GM23338 (cell line): ENCODE data around the gene SYNE4.

Experiments
- CREB1 ChIP-seq: fragments of 250-450 bp; sonication (Bioruptor Pico); IDR thresholded peaks from 2 replicates; pipeline ENCODE4 v1.5.0; 2020; ENCODE audit warnings: low read depth, mild to moderate bottlenecking, moderate library complexity
- EZH2 ChIP-seq: fragments of 200-600 bp; sonication (generic); IDR thresholded peaks from one replicate; pipeline ENCODE4 v1.8.0; 2017; ENCODE audit warnings: antibody characterized with exemption, mild to moderate bottlenecking, low read depth; ENCODE audit not compliant: unreplicated experiment
- EZH2phosphoT487 ChIP-seq: fragments of 200-600 bp; sonication (generic); IDR thresholded peaks from one replicate; pipeline ENCODE4 v1.8.1; 2018; ENCODE audit warnings: antibody characterized with exemption; ENCODE audit not compliant: unreplicated experiment
- JUNB ChIP-seq: IDR thresholded peaks from one replicate; pipeline ENCODE4 v1.6.1; 2016; ENCODE audit warnings: antibody characterized with exemption; ENCODE audit not compliant: unreplicated experiment
- NANOG ChIP-seq: IDR thresholded peaks from 2 replicates; pipeline ENCODE4 v1.6.1; 2016; ENCODE audit warnings: antibody characterized with exemption, borderline replicate concordance
- POLR2AphosphoS5 ChIP-seq: IDR thresholded peaks from 2 replicates; pipeline ENCODE4 v1.6.1; 2016; ENCODE audit warnings: antibody characterized with exemption, low read depth
- ZNF114 ChIP-seq: fragments of 250-450 bp; sonication (Bioruptor Pico); IDR thresholded peaks from 2 replicates; pipeline ENCODE4 v1.5.0; 2020; ENCODE audit warnings: mild to moderate bottlenecking, moderate library complexity
- ZNF331 ChIP-seq: fragments of 250-450 bp; sonication (Bioruptor Pico); IDR thresholded peaks from 2 replicates; pipeline ENCODE4 v1.5.0; 2020; ENCODE audit warnings: low read depth, mild to moderate bottlenecking, moderate library complexity
- TF ChIP-seq, protein P1 (sequence below), 2 experiments: fragments of 200-600 bp in 1 of 2; sonication (generic) in 1 of 2; conservative IDR thresholded peaks; 2 replicates each; pipeline versions ENCODE4 v1.5.1 to v1.6.1; 2016 to 2017; ENCODE audit warnings: antibody characterized with exemption in 2 of 2, low read depth in 2 of 2, mild to moderate bottlenecking in 2 of 2, moderate library complexity in 1 of 2
- TF ChIP-seq, protein P2 (sequence below): IDR thresholded peaks from one replicate; pipeline ENCODE4 v1.6.1; 2018; ENCODE audit warnings: antibody characterized with exemption; ENCODE audit not compliant: unreplicated experiment
- TF ChIP-seq, protein P3 (sequence below): fragments of 250-450 bp; sonication (Bioruptor Pico); IDR thresholded peaks from 2 replicates; pipeline ENCODE4 v1.5.0; 2020; ENCODE audit warnings: mild to moderate bottlenecking, moderate library complexity
- TF ChIP-seq, protein P4 (sequence below): IDR thresholded peaks from 2 replicates; pipeline ENCODE4 v1.6.1; 2016; ENCODE audit warnings: antibody characterized with exemption

DNA sequence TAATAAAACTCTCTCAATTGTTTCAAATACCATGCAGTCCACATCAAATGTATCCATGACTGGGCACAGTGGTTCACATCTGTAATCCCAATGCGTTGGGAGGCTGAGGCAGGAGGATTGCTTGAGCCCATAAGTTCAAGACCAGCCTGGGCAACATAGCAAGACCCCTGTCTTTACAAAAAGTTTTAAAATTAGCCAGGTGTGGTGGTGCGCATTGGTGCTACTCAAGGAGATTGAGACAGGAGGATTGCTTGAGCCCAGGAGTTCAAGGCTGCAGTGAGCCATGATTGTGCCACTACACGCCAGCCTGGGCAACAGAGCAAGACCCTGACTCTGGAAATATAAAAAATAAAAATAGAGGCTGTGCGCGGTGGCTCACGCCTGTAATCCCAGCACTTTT is 19.1 kb upstream of the SYNE4 start:
- TF ChIP-seq, protein P1, sequence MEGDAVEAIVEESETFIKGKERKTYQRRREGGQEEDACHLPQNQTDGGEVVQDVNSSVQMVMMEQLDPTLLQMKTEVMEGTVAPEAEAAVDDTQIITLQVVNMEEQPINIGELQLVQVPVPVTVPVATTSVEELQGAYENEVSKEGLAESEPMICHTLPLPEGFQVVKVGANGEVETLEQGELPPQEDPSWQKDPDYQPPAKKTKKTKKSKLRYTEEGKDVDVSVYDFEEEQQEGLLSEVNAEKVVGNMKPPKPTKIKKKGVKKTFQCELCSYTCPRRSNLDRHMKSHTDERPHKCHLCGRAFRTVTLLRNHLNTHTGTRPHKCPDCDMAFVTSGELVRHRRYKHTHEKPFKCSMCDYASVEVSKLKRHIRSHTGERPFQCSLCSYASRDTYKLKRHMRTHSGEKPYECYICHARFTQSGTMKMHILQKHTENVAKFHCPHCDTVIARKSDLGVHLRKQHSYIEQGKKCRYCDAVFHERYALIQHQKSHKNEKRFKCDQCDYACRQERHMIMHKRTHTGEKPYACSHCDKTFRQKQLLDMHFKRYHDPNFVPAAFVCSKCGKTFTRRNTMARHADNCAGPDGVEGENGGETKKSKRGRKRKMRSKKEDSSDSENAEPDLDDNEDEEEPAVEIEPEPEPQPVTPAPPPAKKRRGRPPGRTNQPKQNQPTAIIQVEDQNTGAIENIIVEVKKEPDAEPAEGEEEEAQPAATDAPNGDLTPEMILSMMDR (conservative IDR thresholded peaks at IDR 0.05; ENCODE audit: low read depth in 2 of 2), result no peak
- TF ChIP-seq EZH2phosphoT487 (no peak), ZNF114 (CRISPR knock-in tag) (no peak), EZH2 (no peak), POLR2AphosphoS5 (no peak), JUNB (no peak), CREB1 (CRISPR knock-in tag) (no peak), ZNF331 (CRISPR knock-in tag) (no peak), NANOG (no peak)
- TF ChIP-seq, protein P2, sequence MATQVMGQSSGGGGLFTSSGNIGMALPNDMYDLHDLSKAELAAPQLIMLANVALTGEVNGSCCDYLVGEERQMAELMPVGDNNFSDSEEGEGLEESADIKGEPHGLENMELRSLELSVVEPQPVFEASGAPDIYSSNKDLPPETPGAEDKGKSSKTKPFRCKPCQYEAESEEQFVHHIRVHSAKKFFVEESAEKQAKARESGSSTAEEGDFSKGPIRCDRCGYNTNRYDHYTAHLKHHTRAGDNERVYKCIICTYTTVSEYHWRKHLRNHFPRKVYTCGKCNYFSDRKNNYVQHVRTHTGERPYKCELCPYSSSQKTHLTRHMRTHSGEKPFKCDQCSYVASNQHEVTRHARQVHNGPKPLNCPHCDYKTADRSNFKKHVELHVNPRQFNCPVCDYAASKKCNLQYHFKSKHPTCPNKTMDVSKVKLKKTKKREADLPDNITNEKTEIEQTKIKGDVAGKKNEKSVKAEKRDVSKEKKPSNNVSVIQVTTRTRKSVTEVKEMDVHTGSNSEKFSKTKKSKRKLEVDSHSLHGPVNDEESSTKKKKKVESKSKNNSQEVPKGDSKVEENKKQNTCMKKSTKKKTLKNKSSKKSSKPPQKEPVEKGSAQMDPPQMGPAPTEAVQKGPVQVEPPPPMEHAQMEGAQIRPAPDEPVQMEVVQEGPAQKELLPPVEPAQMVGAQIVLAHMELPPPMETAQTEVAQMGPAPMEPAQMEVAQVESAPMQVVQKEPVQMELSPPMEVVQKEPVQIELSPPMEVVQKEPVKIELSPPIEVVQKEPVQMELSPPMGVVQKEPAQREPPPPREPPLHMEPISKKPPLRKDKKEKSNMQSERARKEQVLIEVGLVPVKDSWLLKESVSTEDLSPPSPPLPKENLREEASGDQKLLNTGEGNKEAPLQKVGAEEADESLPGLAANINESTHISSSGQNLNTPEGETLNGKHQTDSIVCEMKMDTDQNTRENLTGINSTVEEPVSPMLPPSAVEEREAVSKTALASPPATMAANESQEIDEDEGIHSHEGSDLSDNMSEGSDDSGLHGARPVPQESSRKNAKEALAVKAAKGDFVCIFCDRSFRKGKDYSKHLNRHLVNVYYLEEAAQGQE, result no peak
- TF ChIP-seq, protein P3, sequence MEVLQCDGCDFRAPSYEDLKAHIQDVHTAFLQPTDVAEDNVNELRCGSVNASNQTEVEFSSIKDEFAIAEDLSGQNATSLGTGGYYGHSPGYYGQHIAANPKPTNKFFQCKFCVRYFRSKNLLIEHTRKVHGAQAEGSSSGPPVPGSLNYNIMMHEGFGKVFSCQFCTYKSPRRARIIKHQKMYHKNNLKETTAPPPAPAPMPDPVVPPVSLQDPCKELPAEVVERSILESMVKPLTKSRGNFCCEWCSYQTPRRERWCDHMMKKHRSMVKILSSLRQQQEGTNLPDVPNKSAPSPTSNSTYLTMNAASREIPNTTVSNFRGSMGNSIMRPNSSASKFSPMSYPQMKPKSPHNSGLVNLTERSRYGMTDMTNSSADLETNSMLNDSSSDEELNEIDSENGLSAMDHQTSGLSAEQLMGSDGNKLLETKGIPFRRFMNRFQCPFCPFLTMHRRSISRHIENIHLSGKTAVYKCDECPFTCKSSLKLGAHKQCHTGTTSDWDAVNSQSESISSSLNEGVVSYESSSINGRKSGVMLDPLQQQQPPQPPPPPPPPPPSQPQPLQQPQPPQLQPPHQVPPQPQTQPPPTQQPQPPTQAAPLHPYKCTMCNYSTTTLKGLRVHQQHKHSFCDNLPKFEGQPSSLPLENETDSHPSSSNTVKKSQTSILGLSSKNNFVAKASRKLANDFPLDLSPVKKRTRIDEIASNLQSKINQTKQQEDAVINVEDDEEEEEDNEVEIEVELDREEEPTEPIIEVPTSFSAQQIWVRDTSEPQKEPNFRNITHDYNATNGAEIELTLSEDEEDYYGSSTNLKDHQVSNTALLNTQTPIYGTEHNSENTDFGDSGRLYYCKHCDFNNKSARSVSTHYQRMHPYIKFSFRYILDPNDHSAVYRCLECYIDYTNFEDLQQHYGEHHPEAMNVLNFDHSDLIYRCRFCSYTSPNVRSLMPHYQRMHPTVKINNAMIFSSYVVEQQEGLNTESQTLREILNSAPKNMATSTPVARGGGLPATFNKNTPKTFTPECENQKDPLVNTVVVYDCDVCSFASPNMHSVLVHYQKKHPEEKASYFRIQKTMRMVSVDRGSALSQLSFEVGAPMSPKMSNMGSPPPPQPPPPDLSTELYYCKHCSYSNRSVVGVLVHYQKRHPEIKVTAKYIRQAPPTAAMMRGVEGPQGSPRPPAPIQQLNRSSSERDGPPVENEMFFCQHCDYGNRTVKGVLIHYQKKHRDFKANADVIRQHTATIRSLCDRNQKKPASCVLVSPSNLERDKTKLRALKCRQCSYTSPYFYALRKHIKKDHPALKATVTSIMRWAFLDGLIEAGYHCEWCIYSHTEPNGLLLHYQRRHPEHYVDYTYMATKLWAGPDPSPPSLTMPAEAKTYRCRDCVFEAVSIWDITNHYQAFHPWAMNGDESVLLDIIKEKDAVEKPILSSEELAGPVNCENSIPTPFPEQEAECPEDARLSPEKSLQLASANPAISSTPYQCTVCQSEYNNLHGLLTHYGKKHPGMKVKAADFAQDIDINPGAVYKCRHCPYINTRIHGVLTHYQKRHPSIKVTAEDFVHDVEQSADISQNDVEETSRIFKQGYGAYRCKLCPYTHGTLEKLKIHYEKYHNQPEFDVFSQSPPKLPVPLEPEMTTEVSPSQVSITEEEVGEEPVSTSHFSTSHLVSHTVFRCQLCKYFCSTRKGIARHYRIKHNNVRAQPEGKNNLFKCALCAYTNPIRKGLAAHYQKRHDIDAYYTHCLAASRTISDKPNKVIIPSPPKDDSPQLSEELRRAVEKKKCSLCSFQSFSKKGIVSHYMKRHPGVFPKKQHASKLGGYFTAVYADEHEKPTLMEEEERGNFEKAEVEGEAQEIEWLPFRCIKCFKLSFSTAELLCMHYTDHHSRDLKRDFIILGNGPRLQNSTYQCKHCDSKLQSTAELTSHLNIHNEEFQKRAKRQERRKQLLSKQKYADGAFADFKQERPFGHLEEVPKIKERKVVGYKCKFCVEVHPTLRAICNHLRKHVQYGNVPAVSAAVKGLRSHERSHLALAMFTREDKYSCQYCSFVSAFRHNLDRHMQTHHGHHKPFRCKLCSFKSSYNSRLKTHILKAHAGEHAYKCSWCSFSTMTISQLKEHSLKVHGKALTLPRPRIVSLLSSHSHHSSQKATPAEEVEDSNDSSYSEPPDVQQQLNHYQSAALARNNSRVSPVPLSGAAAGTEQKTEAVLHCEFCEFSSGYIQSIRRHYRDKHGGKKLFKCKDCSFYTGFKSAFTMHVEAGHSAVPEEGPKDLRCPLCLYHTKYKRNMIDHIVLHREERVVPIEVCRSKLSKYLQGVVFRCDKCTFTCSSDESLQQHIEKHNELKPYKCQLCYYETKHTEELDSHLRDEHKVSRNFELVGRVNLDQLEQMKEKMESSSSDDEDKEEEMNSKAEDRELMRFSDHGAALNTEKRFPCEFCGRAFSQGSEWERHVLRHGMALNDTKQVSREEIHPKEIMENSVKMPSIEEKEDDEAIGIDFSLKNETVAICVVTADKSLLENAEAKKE (CRISPR knock-in tag), result no peak
- TF ChIP-seq, protein P4, sequence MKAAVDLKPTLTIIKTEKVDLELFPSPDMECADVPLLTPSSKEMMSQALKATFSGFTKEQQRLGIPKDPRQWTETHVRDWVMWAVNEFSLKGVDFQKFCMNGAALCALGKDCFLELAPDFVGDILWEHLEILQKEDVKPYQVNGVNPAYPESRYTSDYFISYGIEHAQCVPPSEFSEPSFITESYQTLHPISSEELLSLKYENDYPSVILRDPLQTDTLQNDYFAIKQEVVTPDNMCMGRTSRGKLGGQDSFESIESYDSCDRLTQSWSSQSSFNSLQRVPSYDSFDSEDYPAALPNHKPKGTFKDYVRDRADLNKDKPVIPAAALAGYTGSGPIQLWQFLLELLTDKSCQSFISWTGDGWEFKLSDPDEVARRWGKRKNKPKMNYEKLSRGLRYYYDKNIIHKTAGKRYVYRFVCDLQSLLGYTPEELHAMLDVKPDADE, result no peak
